Activated CD8-positive, alpha-beta memory T cell treated with anti-CD3 and anti-CD28 coated beads, Interleukin-2, amount 50 U/mL, for 48 hours (primary cell): ENCODE data around the gene NRG3.
"Not testable (repeated sequence)": the region's sequence is repeated elsewhere in the genome, so short reads cannot be mapped to it uniquely, and the experiment has no call there.

Experiments used
- DNase-seq: peaks from one replicate; pipeline ENCODE4 v3.0.0-alpha.2; 2020

NRG3 gene

DNA sequence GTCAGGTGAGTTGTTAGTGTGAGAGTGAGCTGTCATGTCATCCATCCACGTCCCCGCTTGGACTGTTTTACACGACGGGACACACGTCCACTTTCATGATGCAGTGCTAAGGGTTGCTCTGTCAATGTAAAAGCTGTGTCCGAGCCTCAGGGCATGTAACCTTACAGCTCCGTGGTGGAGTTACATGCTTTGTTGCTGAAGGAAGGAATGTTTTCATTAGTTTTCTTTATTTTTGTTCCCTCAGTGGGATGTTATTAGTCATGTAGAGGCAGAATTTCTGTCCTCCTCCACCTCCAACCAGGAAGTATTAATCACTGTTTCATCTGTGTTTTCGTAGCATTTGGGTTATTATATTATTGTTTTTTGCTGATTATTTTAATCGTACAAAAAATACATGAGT lies 88.6 kb downstream of the NRG3 start:
- DNase-seq = no peak

DNA sequence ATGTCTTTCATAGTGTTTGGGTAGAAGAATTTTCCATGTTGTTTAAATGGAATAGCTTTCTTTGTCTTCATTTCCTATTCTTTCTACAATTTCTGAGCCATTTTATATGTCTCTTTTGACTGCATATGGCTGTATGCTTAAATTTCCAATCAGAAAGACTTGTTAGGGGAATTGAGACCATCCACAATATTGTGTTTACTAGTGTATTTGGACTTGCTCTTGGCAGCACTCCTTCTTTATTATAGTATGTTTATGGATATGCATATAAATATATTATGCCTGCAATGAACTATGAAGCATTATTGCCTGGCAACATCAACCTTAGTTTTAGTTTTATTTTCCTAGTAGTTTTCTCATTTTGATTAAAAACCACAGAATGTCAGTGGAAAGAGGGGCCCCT lies 92.7 kb downstream of the NRG3 start:
- DNase-seq = no peak

GRCh38 chr10:81969136-81969535 lies 94.1 kb downstream of the NRG3 start:
- DNase-seq = no peak

GRCh38 chr10:81978238-81978637 lies 103.2 kb downstream of the NRG3 start:
- no peak for DNase-seq

DNA sequence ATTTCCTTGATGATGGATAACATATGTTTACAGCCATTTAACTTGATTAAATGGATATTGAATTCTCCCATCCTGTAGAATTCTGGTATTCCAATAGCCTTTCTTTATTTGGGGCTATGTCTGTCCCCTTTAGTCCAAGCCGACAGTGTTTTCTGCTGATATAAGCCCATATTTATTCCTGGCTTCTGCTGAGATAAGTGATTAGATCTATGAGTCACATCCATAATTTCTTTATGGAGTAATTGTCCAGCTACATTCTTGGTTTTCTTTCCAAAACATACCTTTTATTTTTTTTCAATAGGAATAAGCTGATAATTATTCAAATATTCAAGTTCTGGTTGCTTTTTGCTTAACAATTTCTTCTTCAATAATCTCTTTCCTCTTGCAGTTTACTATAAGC lies 106.7 kb downstream of the NRG3 start:
- no peak for DNase-seq

- no peak for DNase-seq
These were observed 109.4 kb downstream of the NRG3 start for GRCh38 chr10:81984428-81984827.

DNA sequence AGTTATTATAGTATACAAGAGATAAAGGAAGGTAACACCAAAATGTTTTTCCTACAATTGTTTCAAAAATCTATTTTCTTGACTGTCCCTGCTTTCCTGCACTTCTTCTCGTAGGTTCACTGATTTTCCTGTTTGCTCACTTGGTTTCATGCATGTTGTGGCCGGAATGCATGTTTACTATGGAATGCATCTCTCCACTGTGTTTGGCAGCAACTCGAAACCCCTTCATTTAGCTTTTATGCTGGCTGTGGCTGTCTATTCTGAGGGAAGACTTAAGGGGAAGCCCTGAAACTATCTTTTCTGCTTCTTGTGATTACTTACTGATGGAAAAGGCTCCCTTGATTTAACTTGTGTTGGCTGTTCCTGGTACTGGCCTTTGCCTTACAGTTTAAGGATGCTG lies 120.3 kb downstream of the NRG3 start:
- no peak for DNase-seq

DNA sequence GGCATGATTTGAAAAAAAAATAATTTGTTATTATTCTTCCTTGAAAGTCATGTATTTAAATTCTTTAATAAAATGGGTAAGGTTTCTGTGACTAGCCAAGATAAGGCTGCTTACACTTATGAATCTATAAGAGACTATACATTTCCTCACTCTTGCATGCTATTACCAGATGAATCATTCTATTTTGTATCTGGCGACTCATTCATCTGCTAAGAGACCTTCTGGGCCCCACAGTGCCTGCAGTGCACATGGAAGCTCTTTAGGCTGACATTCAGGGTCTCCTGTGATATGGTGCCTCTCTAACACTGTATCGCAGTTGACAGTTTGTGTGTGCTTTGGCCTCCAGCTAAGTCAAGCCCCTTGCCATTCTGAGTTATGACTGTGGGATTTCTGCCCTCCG lies 121.9 kb downstream of the NRG3 start:
- DNase-seq = no peak

GRCh38 chr10:82020999-82021398 lies 146.0 kb downstream of the NRG3 start:
- no peak for DNase-seq

GRCh38 chr10:82027711-82028110 lies 152.7 kb downstream of the NRG3 start:
- no peak for DNase-seq

GRCh38 chr10:82037076-82037475 lies 162.1 kb downstream of the NRG3 start:
- no peak for DNase-seq

GRCh38 chr10:82038587-82038986 lies 163.6 kb downstream of the NRG3 start:
- DNase-seq = no peak

GRCh38 chr10:82040336-82040735 lies 165.3 kb downstream of the NRG3 start:
- no peak for DNase-seq

DNA sequence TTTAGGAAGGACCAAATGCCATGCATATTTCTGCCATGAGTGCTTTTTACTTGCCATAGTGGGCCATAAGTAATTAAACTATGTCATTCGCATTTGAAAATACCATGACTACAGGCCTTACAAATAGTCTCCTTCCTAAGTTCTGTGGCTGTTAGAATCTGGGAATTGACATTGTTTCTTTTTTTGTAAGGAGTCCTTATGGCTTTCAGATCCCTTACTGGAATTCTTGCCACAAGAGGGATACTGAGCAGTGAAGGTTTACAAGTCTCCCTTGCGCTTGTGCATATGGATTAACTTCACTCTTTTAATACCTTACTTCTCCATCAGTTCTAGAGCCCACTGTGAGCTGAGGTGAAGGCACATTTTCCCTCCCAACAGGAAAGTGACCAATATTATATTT lies 166.0 kb downstream of the NRG3 start:
- DNase-seq = no peak

- no peak for DNase-seq
These were observed 181.4 kb downstream of the NRG3 start for GRCh38 chr10:82056391-82056790.

DNA sequence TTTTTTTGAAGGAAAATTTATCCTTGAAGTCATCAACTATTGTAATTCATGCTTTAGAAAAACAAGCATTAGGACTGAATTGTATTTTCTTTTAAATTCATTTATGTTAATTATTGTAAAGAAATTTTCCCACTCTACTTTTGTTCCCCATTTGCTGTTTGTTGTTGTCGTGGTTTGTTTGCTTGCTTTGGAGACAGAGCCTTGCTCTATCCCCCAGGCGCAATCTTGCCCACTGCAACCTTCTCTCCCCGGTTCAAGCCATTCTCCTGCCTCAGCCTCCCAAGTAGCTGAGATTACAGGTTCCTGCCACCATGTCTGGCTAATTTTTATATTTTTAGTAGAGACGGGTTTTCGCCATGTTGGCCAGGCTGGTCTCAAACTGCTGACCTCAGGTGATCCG lies 192.2 kb downstream of the NRG3 start:
- not testable (repeated sequence) for DNase-seq

DNA sequence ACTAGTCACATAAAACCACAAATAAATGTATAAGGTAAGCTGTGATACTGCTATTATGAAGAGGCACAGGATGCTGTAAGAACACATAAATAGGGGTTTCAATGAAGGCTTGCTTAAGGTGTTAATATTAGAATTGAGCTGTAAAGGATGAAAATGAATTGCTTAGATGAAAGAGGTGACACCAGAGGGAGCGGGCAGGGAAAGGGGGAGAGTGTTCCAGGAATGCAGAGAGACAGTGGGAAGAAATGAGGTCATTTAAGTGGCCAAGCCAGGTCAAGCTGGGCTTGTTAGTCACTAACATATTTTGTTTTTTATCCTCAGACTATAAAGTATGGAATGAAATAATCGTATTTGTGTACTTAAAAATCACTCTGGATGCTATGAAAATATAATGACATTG lies 193.5 kb downstream of the NRG3 start:
- no peak for DNase-seq

DNA sequence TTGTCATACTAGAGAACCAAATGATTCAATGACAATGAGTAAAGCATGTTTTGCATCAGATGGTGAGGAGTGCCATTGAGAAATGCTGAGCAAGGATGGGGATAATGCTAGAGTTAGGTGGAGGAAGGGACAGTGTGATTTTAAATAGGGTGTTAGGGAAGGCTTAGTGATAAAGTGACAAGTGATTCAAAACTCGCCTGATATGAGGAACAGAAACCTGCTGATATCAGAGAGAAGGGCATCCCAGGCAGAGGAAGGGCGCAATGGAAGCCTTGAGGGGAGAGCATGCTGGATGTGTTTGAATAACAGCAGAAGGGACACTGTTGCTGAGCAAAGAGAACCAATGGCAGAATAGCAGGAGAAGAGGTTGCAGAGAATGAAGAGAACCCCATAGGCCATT lies 196.2 kb downstream of the NRG3 start:
- DNase-seq = no peak

DNA sequence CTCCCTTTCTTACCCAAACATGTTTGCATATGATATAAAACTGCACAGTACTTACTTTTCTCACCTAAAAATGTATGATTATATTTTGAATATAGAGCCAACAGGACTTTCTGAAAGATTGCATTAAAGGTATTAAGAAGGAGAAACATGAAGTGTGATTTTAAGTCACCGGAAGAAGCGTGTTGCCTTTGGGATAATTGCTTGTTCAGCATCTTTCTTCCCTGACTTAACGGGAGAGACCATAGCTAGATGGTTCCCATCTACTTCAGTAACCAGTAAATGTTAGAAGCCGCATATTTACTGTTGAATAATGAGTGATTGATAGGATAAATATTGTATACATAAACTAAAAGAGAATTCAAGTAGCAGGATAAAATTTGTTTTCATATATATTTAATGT lies 197.1 kb downstream of the NRG3 start:
- DNase-seq = no peak

- no peak for DNase-seq
These were observed 200.6 kb downstream of the NRG3 start for GRCh38 chr10:82075605-82076004.

- no peak for DNase-seq
These were observed 209.5 kb downstream of the NRG3 start for GRCh38 chr10:82084496-82084895.

- DNase-seq = no peak
These were observed 209.9 kb downstream of the NRG3 start for GRCh38 chr10:82084904-82085303.

GRCh38 chr10:82089327-82089726 lies 214.3 kb downstream of the NRG3 start:
- no peak for DNase-seq

DNA sequence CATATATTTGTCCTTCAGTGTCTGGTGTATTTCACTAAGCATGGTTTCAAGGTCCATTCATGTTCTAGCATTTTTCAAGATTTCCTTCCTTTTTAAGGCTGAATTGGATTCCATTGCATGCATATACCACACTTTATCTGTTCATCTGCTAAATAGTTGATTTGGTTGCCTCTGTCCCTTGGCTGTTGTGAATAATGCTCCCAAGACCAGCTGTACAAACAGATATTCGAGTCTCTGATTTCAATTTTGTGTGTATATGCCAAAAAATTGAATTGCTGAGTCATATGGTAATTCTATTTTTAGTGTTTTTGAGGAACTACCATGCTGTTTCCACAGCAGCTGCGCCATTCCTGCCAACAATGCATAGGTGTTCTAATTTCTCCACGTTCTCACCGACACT lies 216.4 kb downstream of the NRG3 start:
- no peak for DNase-seq

GRCh38 chr10:82092111-82092510 lies 217.1 kb downstream of the NRG3 start:
- no peak for DNase-seq

DNA sequence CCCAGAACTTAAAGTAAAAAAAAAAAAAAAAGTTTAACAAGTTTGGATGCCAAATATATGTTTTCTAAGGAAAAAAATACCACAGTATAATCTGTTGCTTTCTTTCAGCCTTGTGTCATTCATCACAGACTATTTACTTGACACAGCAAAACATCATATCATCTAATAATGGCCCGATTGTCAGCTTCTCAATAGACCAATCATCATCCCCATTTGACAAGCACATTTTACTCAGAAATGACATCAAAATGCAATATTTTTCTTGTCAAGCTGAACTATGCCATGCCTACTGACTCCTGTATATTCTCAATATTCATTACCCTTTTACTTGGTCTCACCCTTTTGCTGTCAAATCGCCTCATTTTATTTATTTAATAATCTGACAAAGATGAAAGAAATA lies 249.7 kb downstream of the NRG3 start:
- DNase-seq = no peak
